ENCODE measurements around the gene GTF2F1.
"Not testable (repeated sequence)": the region's sequence is repeated elsewhere in the genome, so short reads cannot be mapped to it uniquely, and the experiment has no call there.

Gene GTF2F1, protein sequence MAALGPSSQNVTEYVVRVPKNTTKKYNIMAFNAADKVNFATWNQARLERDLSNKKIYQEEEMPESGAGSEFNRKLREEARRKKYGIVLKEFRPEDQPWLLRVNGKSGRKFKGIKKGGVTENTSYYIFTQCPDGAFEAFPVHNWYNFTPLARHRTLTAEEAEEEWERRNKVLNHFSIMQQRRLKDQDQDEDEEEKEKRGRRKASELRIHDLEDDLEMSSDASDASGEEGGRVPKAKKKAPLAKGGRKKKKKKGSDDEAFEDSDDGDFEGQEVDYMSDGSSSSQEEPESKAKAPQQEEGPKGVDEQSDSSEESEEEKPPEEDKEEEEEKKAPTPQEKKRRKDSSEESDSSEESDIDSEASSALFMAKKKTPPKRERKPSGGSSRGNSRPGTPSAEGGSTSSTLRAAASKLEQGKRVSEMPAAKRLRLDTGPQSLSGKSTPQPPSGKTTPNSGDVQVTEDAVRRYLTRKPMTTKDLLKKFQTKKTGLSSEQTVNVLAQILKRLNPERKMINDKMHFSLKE

DNA sequence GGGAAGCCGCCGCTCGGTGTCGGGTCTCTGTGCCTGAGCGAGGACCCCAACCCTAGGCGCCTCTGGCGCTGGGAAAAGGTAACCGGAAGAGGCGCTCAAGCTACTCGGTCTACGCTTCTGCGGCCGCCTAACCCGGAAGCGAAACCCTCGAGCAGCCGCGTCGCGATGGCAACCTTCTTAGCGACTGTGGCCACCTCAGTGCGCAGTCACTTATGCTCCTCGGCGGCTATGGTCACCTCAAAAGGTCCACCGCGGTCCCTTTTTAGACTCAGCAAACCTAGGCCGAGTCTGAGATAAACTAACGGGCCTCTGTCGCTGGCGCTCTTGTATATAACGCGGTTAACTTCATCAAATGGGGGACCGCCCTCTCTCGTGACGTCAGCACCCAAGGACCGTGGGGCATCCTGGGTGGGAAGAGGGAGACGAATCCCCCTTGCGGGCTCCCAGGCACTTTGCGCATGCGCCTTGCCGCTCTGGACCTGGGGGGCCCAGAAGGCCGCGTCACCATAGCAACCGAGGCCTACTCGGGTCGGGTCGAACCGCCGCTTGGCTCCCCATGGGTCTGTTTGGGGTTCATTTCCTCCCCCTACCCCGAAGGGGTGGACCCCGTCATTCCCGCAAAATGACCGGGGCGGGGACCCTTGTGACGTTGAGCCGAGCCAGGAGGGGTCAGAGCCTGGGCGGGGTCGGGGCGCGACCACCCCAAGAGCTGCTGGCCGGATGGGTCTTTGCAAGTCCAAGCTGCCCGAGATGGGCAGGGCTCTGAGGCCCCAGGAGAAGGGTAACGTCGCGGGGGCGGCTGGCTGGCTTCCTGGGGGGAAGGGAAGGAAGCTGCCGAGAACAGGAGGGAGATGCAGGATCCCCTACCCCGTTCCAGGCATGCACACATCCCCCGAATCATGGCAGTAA is at the start of gene GTF2F1:
Gene GTF2F1 (minus strand): TSS at position 91 of the 909 bp plus-strand sequence. CDS start 169 bp downstream, outside the sequence.
- peak; percentile 88 for DNase-seq (ENCODE audit: low read depth)

GRCh38 chr19:6442087-6442688 is 49.2 kb upstream of the GTF2F1 start:
- DNase-seq (ENCODE audit: low read depth): no peak

DNA sequence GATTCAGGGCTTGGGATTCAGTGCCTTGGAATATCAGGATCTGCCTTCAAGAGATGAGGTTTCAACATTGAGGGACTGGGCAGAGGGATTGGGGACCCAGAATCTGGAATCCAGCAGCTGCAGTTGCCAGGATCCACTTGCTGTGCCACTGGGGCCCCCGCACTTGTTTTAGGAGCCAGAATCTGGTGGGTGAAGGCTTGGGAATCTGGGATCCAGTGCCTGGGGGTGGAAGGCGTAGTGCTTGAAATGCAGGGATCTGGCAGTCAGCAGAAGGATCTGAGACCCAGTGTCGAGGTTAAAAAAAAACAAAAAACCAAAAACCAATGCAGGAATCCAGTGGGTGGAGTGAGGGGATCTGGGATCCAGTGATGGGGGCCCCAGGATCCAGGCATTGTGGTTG is 47.9 kb upstream of the GTF2F1 start:
- DNase-seq (ENCODE audit: low read depth): no peak

GRCh38 chr19:6439743-6440142 is 46.8 kb upstream of the GTF2F1 start:
- no peak for DNase-seq (ENCODE audit: low read depth)

- no peak for DNase-seq (ENCODE audit: low read depth)
Observed at GRCh38 chr19:6433663-6434062, 40.7 kb upstream of the GTF2F1 start, which contains the start of gene SLC25A41. TSS of gene SLC25A41 (minus strand) at chr19:6433763. CDS start at chr19:6433693, 70 bp downstream.

DNA sequence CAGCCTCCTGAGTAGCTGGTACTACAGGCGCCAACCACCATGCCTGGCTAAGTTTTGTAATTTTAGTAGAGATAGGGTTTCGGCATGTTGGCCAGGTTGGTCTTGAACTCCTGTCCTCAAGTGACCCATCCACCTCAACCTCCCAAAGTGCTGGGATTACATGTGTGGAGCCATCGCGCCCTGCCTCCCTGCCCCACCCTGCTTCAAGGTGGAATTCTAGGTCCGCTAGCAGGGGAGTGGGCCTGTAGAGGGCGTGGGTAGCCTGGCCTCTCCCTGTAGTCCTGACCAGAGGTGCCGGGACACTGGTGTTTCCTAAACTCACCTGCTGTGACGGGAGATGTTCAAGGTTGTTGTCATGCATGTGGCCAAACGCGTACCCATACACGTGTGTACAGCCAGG is 40.2 kb upstream of the GTF2F1 start:
- no peak for DNase-seq (ENCODE audit: low read depth)

DNA sequence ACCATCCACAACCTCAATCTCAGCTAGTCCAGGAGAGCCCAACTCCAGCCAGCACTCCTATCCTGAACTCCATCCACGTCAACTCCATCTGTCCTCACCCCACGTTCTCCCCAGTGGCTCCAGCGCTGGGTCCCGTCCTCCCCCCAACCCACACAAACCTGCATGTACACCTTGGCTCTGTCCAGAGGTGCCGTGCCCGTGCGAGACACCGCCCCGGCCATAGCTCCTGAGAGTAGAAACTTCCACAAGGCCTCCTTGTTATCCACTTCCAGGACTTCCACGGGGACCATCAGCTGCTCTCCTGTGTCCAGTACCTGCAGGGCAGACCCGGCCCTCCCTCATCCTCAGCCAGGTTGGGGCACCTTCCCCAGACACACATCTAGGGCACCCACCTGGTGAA is 38.9 kb upstream of the GTF2F1 start:
- DNase-seq (ENCODE audit: low read depth): no peak

DNA sequence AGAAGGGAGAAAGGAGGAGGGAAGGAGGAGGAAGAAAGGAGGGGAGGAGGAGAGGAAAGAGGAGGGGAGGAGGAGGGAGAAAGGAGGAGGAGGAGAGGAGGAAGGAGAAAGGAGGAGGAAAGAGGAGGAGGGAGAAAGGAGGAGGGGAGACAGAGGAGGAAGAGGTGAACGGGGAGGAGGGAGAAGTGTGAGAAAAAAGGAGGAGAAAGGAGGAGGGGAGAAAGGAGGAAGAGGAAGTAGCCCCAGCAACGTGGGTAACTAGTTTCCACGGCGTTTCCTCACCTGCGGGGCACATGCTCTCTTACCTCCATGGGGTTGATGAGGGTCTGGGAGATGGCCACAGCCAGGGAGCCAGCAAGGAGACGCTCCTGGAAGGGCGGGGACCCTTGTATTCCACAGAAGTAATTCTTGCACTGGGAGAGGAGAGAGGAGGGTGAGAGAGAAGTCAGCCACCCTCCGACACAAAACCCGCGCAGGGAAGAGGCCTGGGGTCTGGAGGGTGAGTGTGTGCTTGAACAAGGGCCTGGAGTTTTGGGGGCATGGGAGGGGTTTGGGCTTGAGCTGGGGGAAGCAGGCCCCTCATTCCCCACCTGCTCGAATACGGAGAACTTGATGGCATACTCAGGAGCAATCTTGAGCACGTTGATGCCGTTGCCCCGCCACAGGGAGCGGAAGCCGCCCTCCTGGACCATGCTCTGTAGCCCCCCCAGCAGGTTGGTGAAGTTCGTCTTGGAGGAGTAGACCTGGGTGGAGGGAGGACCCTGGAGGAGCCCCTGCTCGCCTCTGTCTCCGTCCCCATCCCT is 36.7 kb upstream of the GTF2F1 start:
- no peak for DNase-seq (ENCODE audit: low read depth)

DNA sequence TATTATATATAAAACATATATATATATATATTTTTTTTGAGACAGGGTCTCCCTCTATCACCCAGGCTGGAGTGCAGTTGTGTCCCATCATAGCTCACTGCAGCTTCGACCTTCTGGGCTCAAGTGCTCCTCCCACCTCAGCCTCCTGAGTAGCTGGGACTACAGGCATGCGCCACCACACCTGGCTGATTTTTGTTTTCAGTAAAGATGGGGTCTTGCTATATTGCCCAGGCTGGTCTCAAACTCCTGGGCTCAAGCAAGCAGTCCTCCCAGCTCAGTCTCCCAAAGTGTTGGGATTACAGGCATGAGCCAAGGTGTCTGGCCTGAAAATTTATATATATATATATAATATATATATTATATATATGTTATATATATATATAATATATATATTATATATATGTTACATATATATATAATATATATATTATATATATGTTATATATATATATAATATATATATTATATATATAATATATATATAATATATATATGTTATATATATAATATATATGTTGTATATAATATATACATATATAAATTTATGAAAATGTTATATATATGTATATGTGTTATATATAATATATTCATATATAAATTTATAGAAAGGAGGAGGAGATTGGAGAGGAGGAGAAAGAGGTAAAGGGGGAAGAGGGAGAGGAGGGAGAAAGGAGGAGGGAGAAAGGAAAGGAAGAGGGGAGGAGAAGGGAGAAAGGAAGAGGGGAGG is 35.9 kb upstream of the GTF2F1 start:
- DNase-seq (ENCODE audit: low read depth): not testable (repeated sequence)

DNA sequence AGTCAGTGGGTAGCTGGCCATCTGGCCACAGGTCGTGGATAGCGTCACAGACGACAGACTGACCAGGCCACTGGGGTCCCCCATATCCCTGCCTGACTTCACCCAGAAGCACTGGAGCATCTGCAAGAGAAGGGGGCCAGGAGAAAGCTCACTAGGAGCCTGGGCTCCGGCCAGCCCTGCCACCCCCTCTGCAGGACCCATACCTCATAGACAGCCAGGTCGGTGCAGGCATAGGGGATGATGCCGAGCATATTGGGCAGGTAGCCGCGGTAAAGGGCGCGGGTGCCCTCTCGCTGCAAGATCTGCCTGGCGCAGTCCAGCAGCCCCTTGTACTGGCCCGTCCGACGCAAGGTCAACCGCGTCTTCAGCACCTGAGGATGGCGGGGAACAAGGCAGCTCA is 34.2 kb upstream of the GTF2F1 start:
- DNase-seq (ENCODE audit: low read depth): no peak

- DNase-seq (ENCODE audit: low read depth): no peak
Observed at GRCh38 chr19:6425732-6426620, 33.0 kb upstream of the GTF2F1 start.

- DNase-seq (ENCODE audit: low read depth): peak; percentile 97
Observed at GRCh38 chr19:6424939-6425731, 32.2 kb upstream of the GTF2F1 start.

- no peak for DNase-seq (ENCODE audit: low read depth)
Observed at GRCh38 chr19:6424195-6424938, 31.4 kb upstream of the GTF2F1 start, which contains the start of gene KHSRP. TSS of gene KHSRP (minus strand) at chr19:6424811. CDS start at chr19:6424701, 110 bp downstream.

DNA sequence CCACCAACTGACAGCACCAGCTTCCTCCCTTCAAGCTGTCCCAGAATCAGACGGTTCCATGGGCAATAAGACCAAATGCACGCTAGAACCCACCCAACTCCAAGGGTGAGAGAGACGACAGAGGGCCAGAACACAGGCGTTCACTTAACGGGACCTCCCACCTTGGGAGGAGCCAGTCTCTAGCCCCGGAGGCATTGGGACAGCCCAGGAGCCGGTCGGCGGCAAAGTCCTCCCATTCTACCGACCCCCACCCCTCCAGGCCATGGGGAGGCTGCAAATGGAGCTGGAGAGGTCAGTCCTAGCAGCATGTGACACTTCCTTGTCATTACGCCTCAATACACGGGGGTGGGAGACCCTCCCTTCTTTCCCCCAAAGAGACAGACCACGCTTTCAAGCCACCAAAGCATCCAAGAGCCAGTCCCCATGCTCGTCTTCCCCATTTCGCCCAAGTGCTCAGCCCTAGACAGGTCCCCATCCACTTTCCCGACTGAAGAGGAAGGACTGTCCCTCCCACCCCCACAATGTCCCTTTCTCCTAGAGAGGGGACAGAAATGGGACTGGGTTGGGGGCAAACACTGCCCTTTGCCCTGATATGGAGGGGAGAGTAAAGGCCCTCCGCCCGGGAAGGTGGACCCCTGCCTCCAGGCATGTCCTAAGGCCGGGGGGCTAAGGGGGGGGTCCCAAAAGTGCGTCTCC is 30.7 kb upstream of the GTF2F1 start:
- DNase-seq (ENCODE audit: low read depth): no peak

DNA sequence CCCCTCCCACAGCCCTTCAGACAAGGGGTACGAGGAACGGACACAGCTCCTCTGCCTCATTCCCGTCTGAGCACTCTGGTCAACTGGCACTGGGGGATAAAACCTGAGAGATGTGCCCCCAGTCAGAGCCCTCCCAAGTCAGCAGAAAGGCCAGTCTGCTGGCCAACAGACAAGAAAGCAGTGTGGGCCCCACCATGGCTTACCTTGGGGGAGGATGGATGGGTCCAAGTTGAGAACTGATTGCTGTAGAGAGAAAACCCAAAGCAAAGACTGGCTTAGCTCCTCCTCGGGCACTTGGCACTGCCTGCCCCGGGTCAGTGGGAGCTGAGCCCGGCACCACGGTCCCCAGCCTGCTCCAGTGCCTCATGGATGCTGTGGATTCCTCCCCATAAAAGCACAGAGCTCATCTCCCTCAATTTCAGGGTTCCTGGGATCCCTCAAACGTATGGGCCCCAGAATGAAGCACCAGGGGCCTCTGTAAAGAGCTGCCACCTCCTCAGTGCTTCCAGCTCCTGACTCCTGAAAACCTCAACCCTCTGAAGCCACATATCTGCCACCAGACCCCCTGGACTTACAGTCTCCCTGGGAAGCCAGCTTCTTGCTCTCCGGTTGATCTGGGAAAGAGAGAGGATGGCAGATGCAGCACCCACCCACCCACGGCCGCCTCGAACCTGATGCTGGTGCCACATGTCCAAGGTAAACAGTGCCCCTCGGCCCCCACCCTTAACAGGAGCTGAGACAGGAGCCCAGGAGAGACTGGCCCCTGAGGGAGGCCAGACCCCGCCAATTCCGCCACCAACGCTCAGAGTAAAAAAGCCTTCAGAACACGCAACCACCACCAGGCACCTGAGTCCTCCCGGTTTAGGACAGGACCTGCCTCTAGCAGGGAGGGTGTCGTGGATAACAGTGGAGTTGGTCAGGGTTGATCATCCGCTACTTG is 28.4 kb upstream of the GTF2F1 start:
- DNase-seq (ENCODE audit: low read depth): no peak

GRCh38 chr19:6418562-6418932 is 25.6 kb upstream of the GTF2F1 start:
- no peak for DNase-seq (ENCODE audit: low read depth)

Data from stimulated activated CD8-positive, alpha-beta memory T cell treated with anti-CD3 and anti-CD28 coated beads, Interleukin-12 subunit alpha, Interleukin-12 subunit beta, amount 100 ng/mL, for 1 hour (primary cell).